ENCODE measurements around the gene SHC3. TPM values are rescaled to one million over a fixed set of nuclear protein-coding genes. Genes with fewer than 3 reads are reported as not detected.
A peak's percentile ranks its signal among the peaks of the same experiment; 100 is the strongest.

Gene SHC3
- total RNA-seq, 1 experiment from 2014 or later, result 1.8 TPM

DNA sequence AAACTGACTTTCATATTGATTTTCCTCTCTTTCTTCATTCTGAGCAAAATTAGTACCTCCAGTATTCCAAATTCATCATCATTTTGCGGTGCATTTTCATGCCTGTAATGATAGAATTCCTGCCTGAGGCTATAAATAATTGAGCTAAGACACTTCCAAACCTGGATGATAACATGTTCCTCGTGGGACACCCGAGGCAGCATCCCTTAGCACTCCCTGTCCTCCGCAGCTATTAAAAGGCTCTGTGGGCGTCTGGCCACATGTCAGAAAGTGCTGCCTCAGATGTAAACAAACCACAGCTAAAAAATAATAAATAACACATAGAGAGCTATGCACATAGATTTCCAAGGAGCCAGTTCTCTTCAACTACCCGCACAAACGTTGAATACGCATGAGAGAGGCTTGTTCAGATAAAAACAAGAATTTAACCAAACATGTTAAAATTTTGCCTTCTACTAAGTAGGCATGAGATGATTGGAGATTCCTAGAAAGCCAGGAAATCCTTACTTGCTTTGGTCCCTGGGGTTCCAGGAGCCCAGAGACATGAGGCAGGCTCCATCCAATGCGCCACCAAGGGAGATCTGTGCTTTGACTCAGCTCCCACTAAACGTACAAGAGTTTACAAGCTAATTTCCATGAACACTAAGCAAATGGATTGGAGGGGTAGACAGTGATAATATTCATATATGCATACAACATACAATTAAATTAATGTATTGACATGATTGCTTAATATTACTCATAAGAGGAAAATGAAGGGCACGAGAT, 82.7 kb downstream of the SHC3 start:
- H4K91ac ChIP-seq (ENCODE audit: insufficient read length, low read depth, low read length), result no peak overlapping the region
- H2BK12ac ChIP-seq (ENCODE audit: insufficient read length, low read depth, low read length), result no peak overlapping the region
- no peak overlapping the region for H3K14ac ChIP-seq (ENCODE audit: insufficient read depth, low read length)
- no peak overlapping the region for H3K18ac ChIP-seq (ENCODE audit: insufficient read length, low read depth, low read length)
- H2AFZ ChIP-seq (ENCODE audit: low read length), result no peak overlapping the region
- no peaks in the 10 kb centered on the region for H3K27me3 ChIP-seq (ENCODE audit: insufficient read depth, low read length)
- no peaks in the 10 kb centered on the region for H3K79me1 ChIP-seq (ENCODE audit: insufficient read depth, low read depth, low read length, poor library complexity, severe bottlenecking)
- H3K4me3 Mint-ChIP-seq, result no peak overlapping the region
- H3K27ac ChIP-seq (ENCODE audit: insufficient read length, low read depth, low read length), result no peak overlapping the region
- H3K56ac ChIP-seq (ENCODE audit: insufficient read length, low read depth, low read length), result no peak overlapping the region
- H3K27me3 Mint-ChIP-seq (ENCODE audit: low read depth), result no peaks in the 10 kb centered on the region
- no peak overlapping the region for H2AK5ac ChIP-seq (ENCODE audit: insufficient read length, low read length)
- no peaks in the 10 kb centered on the region for H3K79me2 ChIP-seq (ENCODE audit: insufficient read depth, low read length)
- TF ChIP-seq, protein P1, sequence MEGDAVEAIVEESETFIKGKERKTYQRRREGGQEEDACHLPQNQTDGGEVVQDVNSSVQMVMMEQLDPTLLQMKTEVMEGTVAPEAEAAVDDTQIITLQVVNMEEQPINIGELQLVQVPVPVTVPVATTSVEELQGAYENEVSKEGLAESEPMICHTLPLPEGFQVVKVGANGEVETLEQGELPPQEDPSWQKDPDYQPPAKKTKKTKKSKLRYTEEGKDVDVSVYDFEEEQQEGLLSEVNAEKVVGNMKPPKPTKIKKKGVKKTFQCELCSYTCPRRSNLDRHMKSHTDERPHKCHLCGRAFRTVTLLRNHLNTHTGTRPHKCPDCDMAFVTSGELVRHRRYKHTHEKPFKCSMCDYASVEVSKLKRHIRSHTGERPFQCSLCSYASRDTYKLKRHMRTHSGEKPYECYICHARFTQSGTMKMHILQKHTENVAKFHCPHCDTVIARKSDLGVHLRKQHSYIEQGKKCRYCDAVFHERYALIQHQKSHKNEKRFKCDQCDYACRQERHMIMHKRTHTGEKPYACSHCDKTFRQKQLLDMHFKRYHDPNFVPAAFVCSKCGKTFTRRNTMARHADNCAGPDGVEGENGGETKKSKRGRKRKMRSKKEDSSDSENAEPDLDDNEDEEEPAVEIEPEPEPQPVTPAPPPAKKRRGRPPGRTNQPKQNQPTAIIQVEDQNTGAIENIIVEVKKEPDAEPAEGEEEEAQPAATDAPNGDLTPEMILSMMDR (conservative IDR thresholded peaks at IDR 0.05), result no peak
- H3K27ac Mint-ChIP-seq, result 0 out of 7 replicates have a peak overlapping the region, but pooled peaks of 1 of the 3 experiments have one; percentile 16
- no peak overlapping the region for H3T11ph ChIP-seq (ENCODE audit: low read length)
- H3K4me1 Mint-ChIP-seq, result no peaks in the 10 kb centered on the region
- H3K4me2 ChIP-seq (ENCODE audit: insufficient read depth, insufficient read length, low read length), result no peak overlapping the region
- H3K23ac ChIP-seq (ENCODE audit: insufficient read length, low read depth, low read length), result no peak overlapping the region
- H2BK120ac ChIP-seq (ENCODE audit: low read depth, low read length, poor library complexity, severe bottlenecking), result no peak overlapping the region
- no peak for DNase-seq
- H3K9me3 ChIP-seq (ENCODE audit: control insufficient read depth, low read depth, low read length), result no peaks in the 10 kb centered on the region
- WGBS (ENCODE audit: extremely low coverage, insufficient read length, low lambda C conversion rate), result no CpG with 5 or more reads among the region's 11 CpGs
- H2BK15ac ChIP-seq (ENCODE audit: low read depth, low read length), result no peak overlapping the region
- no peaks in the 10 kb centered on the region for H3K23me2 ChIP-seq (ENCODE audit: insufficient read length, low read depth, low read length, poor library complexity, severe bottlenecking)
- H2BK20ac ChIP-seq (ENCODE audit: low read depth, low read length, poor library complexity, severe bottlenecking), result no peak overlapping the region
- H3K9ac ChIP-seq (ENCODE audit: extremely low read depth, insufficient read length, low read length), result no peak overlapping the region
- no peak overlapping the region for H4K8ac ChIP-seq (replicated peaks; ENCODE audit: insufficient read length, low read depth, low read length)
- no peak overlapping the region for H2BK5ac ChIP-seq (ENCODE audit: insufficient read length, low read length)
- H3K9me3 Mint-ChIP-seq, result peaks cover 0 to 2% of the 10 kb centered on the region in 2 experiments; a peak in 3 of 5 replicates
- H3K4me1 ChIP-seq (ENCODE audit: insufficient read depth, low read length), result no peaks in the 10 kb centered on the region
- peaks cover 0 to 4% (median 0%) of the 10 kb centered on the region in 3 experiments; a peak in 2 of 7 replicates for H3K36me3 Mint-ChIP-seq (ENCODE audit: insufficient read depth in 1 of 3, low read depth in 3 of 3)
- H3K4ac ChIP-seq (ENCODE audit: low read depth, low read length), result no peak overlapping the region
- no peak overlapping the region for H4K5ac ChIP-seq (ENCODE audit: insufficient read length, low read depth, low read length)
- no peaks in the 10 kb centered on the region for H4K20me1 ChIP-seq (ENCODE audit: control insufficient read depth, insufficient read depth, insufficient read length)

Measured in H9 (cell line).